NCI-H1048 (cell line): Measurements from ENCODE around the gene MACROD2.
A peak's percentile ranks its signal among the peaks of the same experiment; 100 is the strongest.

Experiments
- DNase-seq: peaks from one replicate; lab custom pipeline; 2025; lab: John Stamatoyannopoulos, UW

Gene MACROD2

GRCh38 chr20:14817101-14817500 is 821.8 kb downstream of the MACROD2 start:
- no peak for DNase-seq

GRCh38 chr20:14820771-14821170 is 825.5 kb downstream of the MACROD2 start:
- DNase-seq = peak; percentile 75

- DNase-seq = no peak
Observed at GRCh38 chr20:14821251-14821650, 825.9 kb downstream of the MACROD2 start.

- no peak for DNase-seq
Observed at GRCh38 chr20:14824996-14825395, 829.7 kb downstream of the MACROD2 start.

- DNase-seq = no peak
Observed at GRCh38 chr20:14826543-14827313, 831.4 kb downstream of the MACROD2 start.

- no peak for DNase-seq
Observed at GRCh38 chr20:14828459-14828858, 833.1 kb downstream of the MACROD2 start.

- DNase-seq = no peak
Observed at GRCh38 chr20:14829906-14830305, 834.6 kb downstream of the MACROD2 start.

GRCh38 chr20:14830466-14830865 is 835.1 kb downstream of the MACROD2 start:
- no peak for DNase-seq

- no peak for DNase-seq
Observed at GRCh38 chr20:14830899-14831298, 835.6 kb downstream of the MACROD2 start.

- DNase-seq = no peak
Observed at GRCh38 chr20:14832630-14833029, 837.3 kb downstream of the MACROD2 start.

GRCh38 chr20:14838663-14839628 is 843.6 kb downstream of the MACROD2 start:
- DNase-seq = no peak

- DNase-seq = no peak
Observed at GRCh38 chr20:14845199-14846160, 850.2 kb downstream of the MACROD2 start.

- DNase-seq = no peak
Observed at GRCh38 chr20:14848806-14849205, 853.5 kb downstream of the MACROD2 start.

- DNase-seq = no peak
Observed at GRCh38 chr20:14853079-14853478, 857.8 kb downstream of the MACROD2 start.

GRCh38 chr20:14855171-14855570 is 859.9 kb downstream of the MACROD2 start:
- DNase-seq = no peak

- DNase-seq = no peak
Observed at GRCh38 chr20:14859627-14860026, 864.3 kb downstream of the MACROD2 start.

GRCh38 chr20:14860410-14860814 is 865.1 kb downstream of the MACROD2 start:
- no peak for DNase-seq

GRCh38 chr20:14861028-14861699 is 865.8 kb downstream of the MACROD2 start:
- DNase-seq = no peak

- no peak for DNase-seq
Observed at GRCh38 chr20:14865169-14865568, 869.9 kb downstream of the MACROD2 start.

- DNase-seq = no peak
Observed at GRCh38 chr20:14865731-14866130, 870.4 kb downstream of the MACROD2 start.

GRCh38 chr20:14866841-14867514 is 871.7 kb downstream of the MACROD2 start:
- DNase-seq = no peak
